Ovary (tissue), 3 donors: Measurements from ENCODE around the gene NKX1-1.

ENCODE experiments used
- CTCF ChIP-seq, 3 donors: fragments of 450-650 bp in 2 of 3; fragments of 200-600 bp in 1 of 3; IDR thresholded peaks; one replicate each; pipeline versions ENCODE4 v1.5.1 to v1.8.0; 2016 to 2022; ENCODE audit warnings: antibody characterized with exemption in 3 of 3, mild to moderate bottlenecking in 1 of 3
- EP300 ChIP-seq: sonication (generic); formaldehyde crosslinking; IDR thresholded peaks from one replicate; pipeline ENCODE4 v1.6.1; 2017; ENCODE audit warnings: antibody characterized with exemption
- POLR2A ChIP-seq: fragments of 450-650 bp; IDR thresholded peaks from one replicate; pipeline ENCODE4 v1.6.1; 2017; ENCODE audit warnings: antibody characterized with exemption, mild to moderate bottlenecking, moderate library complexity
- donor health status: DM: no; HTN: no; CAD: no.

GRCh38 chr4:1447676-1448588, 41.7 kb upstream of the NKX1-1 start:
- no peak for TF ChIP-seq CTCF (IDR thresholded peaks at IDR 0.05)
- no peak for TF ChIP-seq POLR2A
- TF ChIP-seq EP300 = no peak
